GM19240 (cell line): Measurements from ENCODE around the gene SCARF2.
"Not testable (repeated sequence)": the region's sequence is repeated elsewhere in the genome, so short reads cannot be mapped to it uniquely, and the experiment has no call there.

Experiments used
- DNase-seq: peaks from one replicate; pipeline ENCODE4 v3.0.0; 2011; ENCODE audit warnings: low spot score; ENCODE audit not compliant: insufficient read length

The SCARF2 gene

DNA sequence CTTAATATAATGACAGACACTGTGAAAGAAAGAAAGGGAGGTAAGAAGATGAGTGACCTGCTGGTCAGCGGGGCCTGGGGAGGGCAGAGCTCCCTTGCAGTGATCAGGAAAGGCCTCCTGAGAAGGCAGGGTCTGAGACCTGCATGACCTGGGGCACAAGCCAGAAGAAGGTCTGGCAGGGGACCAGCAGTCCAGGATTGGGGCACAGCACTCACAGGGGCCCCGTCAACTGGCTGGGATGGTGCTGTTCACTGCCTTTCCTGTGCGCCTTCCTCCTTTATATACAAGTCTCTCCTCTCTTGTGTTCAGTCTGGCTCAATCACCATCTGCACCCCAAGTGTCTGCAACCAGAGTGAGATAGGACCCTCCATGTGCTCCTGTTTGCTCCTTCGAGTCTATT is 22.2 kb upstream of the SCARF2 start:
- no peak for DNase-seq

GRCh38 chr22:20459152-20459542 is 21.5 kb upstream of the SCARF2 start:
- no peak for DNase-seq

GRCh38 chr22:20458530-20459151 is 21.0 kb upstream of the SCARF2 start:
- no peak for DNase-seq

DNA sequence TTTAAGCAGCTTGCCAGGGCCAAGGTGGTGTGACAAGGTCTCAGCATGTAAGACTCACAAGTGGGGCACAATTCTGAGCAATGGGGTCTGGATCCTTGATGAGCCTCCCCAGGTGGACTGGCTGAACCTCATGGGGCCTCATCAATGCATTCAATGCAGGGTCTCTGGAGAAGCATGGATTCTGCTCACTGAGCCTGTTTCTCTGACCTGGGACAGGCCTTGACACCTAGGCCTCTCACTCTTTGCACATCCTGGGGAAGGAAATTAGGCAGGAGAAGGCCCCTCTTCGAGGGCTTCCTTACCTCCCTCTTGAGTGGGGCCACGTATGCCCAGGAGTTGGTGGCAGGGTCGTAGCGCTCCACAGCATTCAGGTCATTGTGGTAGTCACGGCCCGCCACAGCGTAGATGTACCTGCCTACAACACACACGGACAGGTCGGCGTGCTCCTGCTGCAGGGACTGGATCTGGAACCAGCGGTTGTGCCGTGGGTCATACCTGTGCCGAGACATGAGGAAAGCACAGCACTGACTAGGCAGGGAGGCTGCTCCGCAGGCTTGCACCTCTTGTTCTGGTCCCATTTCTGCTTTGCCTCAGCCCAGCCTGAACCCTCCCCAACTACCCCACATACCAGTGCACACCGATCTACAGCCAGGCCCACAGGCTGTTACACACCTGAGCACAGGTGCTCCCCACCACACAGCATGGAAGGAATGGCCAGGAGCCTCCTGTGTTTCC is 20.0 kb upstream of the SCARF2 start:
- no peak for DNase-seq

DNA sequence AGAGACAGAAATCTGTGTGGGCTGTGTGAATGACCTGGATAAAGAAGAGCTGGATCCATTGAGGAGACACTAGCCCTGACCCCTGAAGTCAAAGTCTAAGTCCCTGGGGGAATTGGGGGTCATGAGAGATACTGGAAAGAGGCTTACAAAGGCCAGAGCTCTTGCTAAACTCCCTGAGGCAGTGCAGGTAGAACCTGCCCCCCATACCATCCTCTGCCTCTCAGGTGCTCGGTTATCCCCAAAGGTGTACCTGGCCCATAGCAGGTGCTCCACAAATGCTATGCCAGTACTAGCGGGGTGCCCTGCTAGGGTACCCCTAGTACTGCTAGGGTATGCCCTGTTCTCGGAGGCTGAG is 19.1 kb upstream of the SCARF2 start:
- DNase-seq = no peak

DNA sequence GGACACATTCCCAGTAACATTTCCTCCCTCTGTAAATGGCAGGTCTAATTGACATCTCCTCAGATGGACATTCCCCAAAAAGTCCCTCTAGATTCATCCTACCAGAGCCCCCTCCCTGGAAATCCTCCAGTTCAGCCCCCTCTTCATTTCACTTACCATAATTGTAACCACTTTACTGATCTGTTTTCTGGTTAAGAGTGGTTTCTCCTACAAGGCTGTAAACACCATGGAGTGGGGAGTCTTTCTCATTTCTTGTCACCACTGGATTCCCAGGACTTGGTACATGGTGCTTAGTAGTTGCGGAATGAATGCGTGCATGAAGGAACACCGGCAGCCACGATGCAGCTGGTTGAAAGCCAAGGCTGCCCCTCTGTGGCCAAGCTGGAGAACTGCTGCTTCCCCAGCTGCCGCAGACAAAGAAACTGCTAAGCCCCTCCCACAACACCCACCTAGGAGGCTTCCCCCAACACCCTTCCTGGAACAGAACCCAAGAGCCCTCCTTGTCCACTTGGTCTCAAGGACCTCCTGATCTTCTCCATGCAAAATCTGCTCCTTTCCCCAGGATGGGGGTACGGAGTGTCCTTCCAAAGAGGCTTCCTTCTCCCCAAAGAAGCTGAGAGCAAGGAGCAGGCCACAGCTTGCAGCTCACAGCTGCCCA is 18.6 kb upstream of the SCARF2 start:
- DNase-seq = peak; percentile 88

GRCh38 chr22:20455709-20456063 is 18.1 kb upstream of the SCARF2 start:
- no peak for DNase-seq

GRCh38 chr22:20453222-20453621 is 15.6 kb upstream of the SCARF2 start:
- no peak for DNase-seq

DNA sequence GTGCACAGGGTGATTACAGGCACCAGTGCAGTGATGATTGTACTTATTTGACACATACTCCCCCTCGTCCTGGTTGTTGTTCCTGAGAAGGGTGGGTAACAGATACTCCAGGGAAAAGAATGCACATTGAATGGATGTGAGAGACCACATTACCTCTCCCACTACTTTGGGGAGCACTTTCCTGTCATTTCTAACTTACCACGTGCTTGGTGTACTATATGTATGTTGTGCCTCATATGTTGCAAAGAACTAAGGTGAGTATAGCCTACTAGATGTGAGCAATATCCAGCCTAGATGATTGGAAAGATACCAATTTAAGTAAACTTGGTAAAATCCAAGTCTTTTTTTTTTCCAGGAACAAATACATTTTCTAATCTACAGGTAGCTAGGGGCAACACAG is 14.3 kb upstream of the SCARF2 start:
- DNase-seq = no peak

- DNase-seq = not testable (repeated sequence)
These were observed 13.6 kb upstream of the SCARF2 start for GRCh38 chr22:20451129-20451778.

- no peak for DNase-seq
These were observed 12.9 kb upstream of the SCARF2 start for GRCh38 chr22:20450551-20450906.

- DNase-seq = no peak
These were observed 12.4 kb upstream of the SCARF2 start for GRCh38 chr22:20449819-20450550.

DNA sequence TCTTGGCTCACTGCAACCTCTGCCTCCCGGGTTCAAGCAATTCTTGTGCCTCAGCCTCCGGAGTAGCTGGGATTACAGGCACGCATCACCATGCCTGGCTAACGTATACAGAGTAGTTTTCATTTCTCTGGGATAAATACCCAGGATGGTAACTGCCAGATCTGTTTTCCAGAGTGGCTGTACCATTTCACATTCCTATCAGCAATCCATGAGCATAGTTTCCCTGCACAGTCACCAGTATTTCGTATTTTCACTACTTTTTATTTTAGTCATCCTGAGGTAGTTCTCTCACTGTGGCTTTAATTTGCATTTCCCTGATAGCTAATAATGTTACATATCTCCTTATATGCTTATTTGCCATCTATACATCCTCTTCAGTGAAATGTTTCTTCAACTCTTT is 11.0 kb upstream of the SCARF2 start:
- no peak for DNase-seq

GRCh38 chr22:20446383-20446970 is 8.9 kb upstream of the SCARF2 start:
- DNase-seq = no peak

DNA sequence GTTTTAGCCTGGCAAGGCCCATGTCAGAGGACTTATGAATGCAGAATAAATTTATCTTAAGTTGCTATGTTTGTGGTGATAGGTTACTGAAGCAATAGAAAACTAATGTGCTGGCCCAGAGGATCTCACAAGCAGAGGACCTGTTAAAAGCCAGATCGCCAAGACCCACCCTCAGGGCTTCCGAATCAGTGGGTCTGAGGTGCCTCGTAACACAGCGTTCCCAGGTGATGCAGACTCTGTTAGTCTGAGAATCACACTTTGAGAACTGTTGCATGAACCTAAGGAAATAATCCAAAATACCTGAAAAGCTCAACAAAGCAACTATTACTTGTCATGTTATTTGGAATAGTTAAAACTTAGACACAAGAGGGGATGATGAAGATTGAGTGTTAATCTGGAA is 6.7 kb upstream of the SCARF2 start:
- DNase-seq = no peak

DNA sequence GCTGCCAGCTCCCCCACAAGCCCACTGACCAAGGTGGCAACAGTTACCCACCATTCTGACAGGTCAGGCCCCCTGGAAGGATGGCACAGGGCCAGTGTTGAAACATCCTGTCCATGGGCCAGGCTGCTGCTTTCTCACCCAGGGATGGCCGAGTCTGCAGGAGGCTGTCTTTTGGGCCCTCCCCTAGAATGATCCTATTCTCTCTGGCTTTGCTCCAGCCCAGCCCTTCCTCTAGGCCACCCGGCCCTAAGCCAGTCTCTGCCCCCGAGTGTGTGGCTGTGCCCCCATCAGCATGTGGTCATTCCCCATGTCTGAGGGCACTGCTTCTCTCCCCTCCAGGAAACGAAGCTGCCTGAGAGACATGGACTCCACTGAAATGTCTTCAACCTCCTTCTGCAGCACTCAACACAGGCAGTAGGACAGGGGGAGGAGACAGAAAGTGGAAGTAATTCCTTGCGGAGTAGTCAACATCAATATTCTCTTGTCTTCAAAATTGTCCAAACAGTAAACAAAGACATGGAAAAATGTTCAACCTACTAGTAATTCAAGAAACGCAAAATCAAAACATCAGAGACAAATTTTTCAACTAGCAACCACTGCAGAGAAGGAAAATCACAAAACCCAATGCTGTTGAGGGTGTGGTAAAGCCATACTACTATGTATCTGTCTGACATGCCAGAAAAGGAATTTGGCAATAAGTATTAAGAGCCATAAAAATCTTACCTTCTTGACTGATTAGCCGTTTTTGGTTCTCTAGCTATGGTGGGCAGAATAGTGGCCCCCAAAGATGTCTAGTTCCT is 5.1 kb upstream of the SCARF2 start:
- DNase-seq = no peak

GRCh38 chr22:20441631-20442484 is 4.2 kb upstream of the SCARF2 start:
- DNase-seq = no peak

DNA sequence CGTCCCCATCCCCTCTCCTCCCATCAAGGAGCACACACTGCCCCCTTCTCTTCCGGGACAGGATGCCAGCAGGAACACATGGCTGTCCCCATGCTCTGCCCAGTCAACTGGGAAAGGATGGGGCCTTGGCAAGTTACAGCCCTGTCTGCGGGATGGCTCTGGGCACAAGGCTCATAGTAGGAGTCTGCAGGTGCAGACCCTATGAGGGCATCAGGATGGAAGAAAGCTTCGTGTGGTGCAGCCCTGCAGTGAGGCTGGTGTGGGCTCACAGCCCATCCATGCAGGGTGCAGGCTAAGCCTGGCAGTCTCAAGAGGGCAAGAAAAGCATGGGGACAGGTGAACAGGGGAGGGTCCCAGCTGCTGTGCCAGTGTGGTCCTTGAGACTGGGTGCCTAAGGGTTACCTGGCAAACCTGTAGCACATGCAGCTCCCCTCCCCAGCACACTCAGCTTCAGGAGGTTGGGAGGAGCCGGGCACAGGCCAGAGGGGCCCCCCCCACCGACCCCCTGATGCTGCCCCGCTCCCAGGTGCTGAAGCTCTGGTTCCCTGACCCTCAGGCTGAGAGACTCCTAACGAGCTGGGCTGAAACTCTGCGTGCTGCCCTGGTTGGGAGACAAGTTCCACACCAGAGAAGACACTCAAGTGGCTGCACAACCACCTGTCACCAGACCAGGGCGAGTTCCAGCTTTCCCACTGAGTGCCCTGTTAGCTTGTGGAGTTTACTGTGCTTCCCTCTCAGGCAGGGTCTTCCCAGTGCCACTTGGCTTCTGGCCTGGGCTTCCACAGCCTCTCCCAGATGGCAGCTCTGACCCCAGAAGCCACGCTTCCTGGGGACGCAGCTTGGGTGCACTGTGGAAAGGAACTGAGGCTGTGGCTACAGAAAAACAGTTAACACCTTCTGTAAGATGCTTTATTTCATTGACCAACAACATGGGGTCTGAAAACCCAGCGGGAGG is 3.3 kb upstream of the SCARF2 start:
- DNase-seq = no peak
